H9 (cell line): ENCODE results near the gene LSS. TPM values are rescaled to one million over a fixed set of nuclear protein-coding genes. Genes with fewer than 3 reads are reported as not detected.

ENCODE experiments used
- DNase-seq: peaks from one replicate; pipeline ENCODE4 v3.0.0-alpha.2; 2017
- H2AFZ ChIP-seq: one replicate; pipeline ENCODE4 v1.6.1; 2013; ENCODE audit warnings: mild to moderate bottlenecking, low read length, control low read depth, moderate library complexity
- H2AK5ac ChIP-seq: 2 replicates; pipeline ENCODE4 v1.6.1; 2013; ENCODE audit warnings: low read length, control low read depth, mixed read lengths; ENCODE audit not compliant: insufficient read length
- H2BK120ac ChIP-seq: one replicate; pipeline ENCODE4 v1.6.1; 2013; ENCODE audit warnings: low read depth, mild to moderate bottlenecking, low read length, control low read depth, inconsistent platforms; ENCODE audit not compliant: poor library complexity, severe bottlenecking
- H2BK12ac ChIP-seq: 2 replicates; pipeline ENCODE4 v1.6.1; 2013; ENCODE audit warnings: low read length, control low read depth, mixed read lengths, low read depth; ENCODE audit not compliant: insufficient read length
- H2BK15ac ChIP-seq: 2 replicates; pipeline ENCODE4 v1.6.1; 2013; ENCODE audit warnings: low read depth, low read length, control low read depth
- H2BK20ac ChIP-seq: one replicate; pipeline ENCODE4 v1.6.1; 2013; ENCODE audit warnings: low read depth, mild to moderate bottlenecking, low read length, control low read depth, inconsistent platforms; ENCODE audit not compliant: poor library complexity, severe bottlenecking
- H2BK5ac ChIP-seq: 2 replicates; pipeline ENCODE4 v1.6.1; 2013; ENCODE audit warnings: low read length, control low read depth, mixed read lengths; ENCODE audit not compliant: insufficient read length
- H3K14ac ChIP-seq: 2 replicates; pipeline ENCODE4 v1.6.1; 2013; ENCODE audit warnings: low read length, control low read depth; ENCODE audit not compliant: insufficient read depth
- H3K18ac ChIP-seq: 2 replicates; pipeline ENCODE4 v1.6.1; 2013; ENCODE audit warnings: low read depth, mild to moderate bottlenecking, mixed read lengths, low read length, control low read depth; ENCODE audit not compliant: insufficient read length
- H3K23ac ChIP-seq: 2 replicates; pipeline ENCODE4 v1.6.1; 2013; ENCODE audit warnings: low read length, control low read depth, mixed read lengths, low read depth; ENCODE audit not compliant: insufficient read length
- H3K23me2 ChIP-seq: 2 replicates; pipeline ENCODE4 v1.6.1; 2013; ENCODE audit warnings: low read depth, mild to moderate bottlenecking, mixed read lengths, low read length, control low read depth; ENCODE audit not compliant: insufficient read length, poor library complexity, severe bottlenecking
- H3K27ac ChIP-seq: 2 replicates; pipeline ENCODE4 v1.5.1; 2013; ENCODE audit warnings: low read length, control low read depth, mixed read lengths, low read depth; ENCODE audit not compliant: insufficient read length
- H3K27me3 ChIP-seq: 2 replicates; pipeline ENCODE4 v1.6.1; 2013; ENCODE audit warnings: low read length, control low read depth, inconsistent platforms; ENCODE audit not compliant: insufficient read depth
- H3K4ac ChIP-seq: 2 replicates; pipeline ENCODE4 v1.6.1; 2013; ENCODE audit warnings: low read depth, mild to moderate bottlenecking, control low read depth, inconsistent platforms, low read length, moderate library complexity
- H3K4me1 ChIP-seq: 2 replicates; pipeline ENCODE4 v1.6.1; 2013; ENCODE audit warnings: low read length, control low read depth, inconsistent platforms; ENCODE audit not compliant: insufficient read depth
- H3K4me2 ChIP-seq: 2 replicates; pipeline ENCODE4 v1.6.1; 2013; ENCODE audit warnings: low read length, control low read depth, mixed read lengths; ENCODE audit not compliant: insufficient read length, insufficient read depth
- H3K56ac ChIP-seq: 2 replicates; pipeline ENCODE4 v1.6.1; 2013; ENCODE audit warnings: low read depth, mild to moderate bottlenecking, mixed read lengths, low read length, control low read depth; ENCODE audit not compliant: insufficient read length
- H3K79me1 ChIP-seq: 2 replicates; pipeline ENCODE4 v1.6.1; 2013; ENCODE audit warnings: low read depth, mild to moderate bottlenecking, moderate library complexity, low read length, control low read depth, inconsistent platforms; ENCODE audit not compliant: insufficient read depth, poor library complexity, severe bottlenecking
- H3K79me2 ChIP-seq: 2 replicates; pipeline ENCODE4 v1.6.1; 2013; ENCODE audit warnings: low read length, control low read depth, inconsistent platforms; ENCODE audit not compliant: insufficient read depth
- H3K9ac ChIP-seq: 2 replicates; pipeline ENCODE4 v1.6.1; 2013; ENCODE audit warnings: low read length, control low read depth, mixed read lengths; ENCODE audit not compliant: insufficient read length; ENCODE audit errors: extremely low read depth
- H3K9me3 ChIP-seq: one replicate; pipeline ENCODE4 v1.6.1; 2013; ENCODE audit warnings: low read depth, low read length, inconsistent platforms; ENCODE audit not compliant: control insufficient read depth
- H3T11ph ChIP-seq: one replicate; pipeline ENCODE4 v1.6.1; 2013; ENCODE audit warnings: mild to moderate bottlenecking, low read length, control low read depth, inconsistent platforms
- H4K20me1 ChIP-seq: one replicate; pipeline ENCODE4 v1.6.1; 2013; ENCODE audit not compliant: control insufficient read depth, insufficient read length, insufficient read depth
- H4K5ac ChIP-seq: 2 replicates; pipeline ENCODE4 v1.6.1; 2013; ENCODE audit warnings: low read depth, mild to moderate bottlenecking, mixed read lengths, low read length, control low read depth; ENCODE audit not compliant: insufficient read length
- H4K8ac ChIP-seq: replicated peaks from 2 replicates; pipeline ENCODE4 v1.6.1; 2013; ENCODE audit warnings: low read length, control low read depth, mixed read lengths, low read depth; ENCODE audit not compliant: insufficient read length
- H4K91ac ChIP-seq: 2 replicates; pipeline ENCODE4 v1.6.1; 2013; ENCODE audit warnings: low read depth, mild to moderate bottlenecking, moderate library complexity, mixed read lengths, low read length, control low read depth; ENCODE audit not compliant: insufficient read length
- H3K27ac Mint-ChIP-seq, 3 experiments: 2 replicates in 2 of 3; 3 replicates in 1 of 3; pipeline ENCODE4 v1.8.0; 2020 to 2021; ENCODE audit warnings: mixed read lengths in 3 of 3, mild to moderate bottlenecking in 1 of 3, moderate library complexity in 1 of 3
- H3K27me3 Mint-ChIP-seq: 2 replicates; pipeline ENCODE4 v1.8.0; 2021; ENCODE audit warnings: low read depth, mild to moderate bottlenecking, moderate library complexity, mixed read lengths
- H3K36me3 Mint-ChIP-seq, 3 experiments: 2 replicates in 2 of 3; 3 replicates in 1 of 3; pipeline ENCODE4 v1.8.0; 2020 to 2021; ENCODE audit warnings: low read depth in 3 of 3, mixed read lengths in 3 of 3; ENCODE audit not compliant: insufficient read depth in 1 of 3
- H3K4me1 Mint-ChIP-seq, 2 experiments: 2 replicates each; pipeline ENCODE4 v1.8.0; 2020; ENCODE audit warnings: mixed read lengths in 2 of 2
- H3K4me3 Mint-ChIP-seq, 2 experiments: 2 replicates in 1 of 2; 3 replicates in 1 of 2; pipeline ENCODE4 v1.8.0; 2020 to 2021; ENCODE audit warnings: mild to moderate bottlenecking in 2 of 2, mixed read lengths in 2 of 2, moderate library complexity in 1 of 2
- H3K9me3 Mint-ChIP-seq, 2 experiments: 2 replicates in 1 of 2; 3 replicates in 1 of 2; pipeline ENCODE4 v1.8.0; 2020; ENCODE audit warnings: mild to moderate bottlenecking in 2 of 2, mixed read lengths in 2 of 2, moderate library complexity in 1 of 2
- CTCF ChIP-seq: fragments of 200-600 bp; sonication (generic); conservative IDR thresholded peaks from 3 replicates; pipeline ENCODE4 v1.8.0; 2021; ENCODE audit warnings: antibody characterized with exemption, mild to moderate bottlenecking
- WGBS: extraction: QIAGEN DNeasy Blood & Tissue Kit; methylation state at CpG from one replicate; pipeline ENCODE4 v1.1.7; 2013; ENCODE audit warnings: missing lambda C conversion rate, low lambda C conversion rate, mixed read lengths; ENCODE audit not compliant: insufficient read length; ENCODE audit errors: extremely low coverage; 5-methylcytosine and 5-hydroxymethylcytosine counted together
- total RNA-seq: library from RNA; stranded (reverse); gene quantifications from 2 replicates; pipeline ENCODE4 v1.2.1, GENCODE V29; 2021

LSS gene
- total RNA-seq, 1 experiment from 2014 or later: 69.2 TPM

GRCh38 chr21:46229133-46229922, 754 bp upstream of the LSS start:
- TF ChIP-seq CTCF: peak; percentile 58; the same call in 2 of the 3 replicates
- peaks cover 50 to 57% of the 10 kb centered on the region in 2 experiments for H3K9me3 Mint-ChIP-seq
- no peak overlapping the region for H4K8ac ChIP-seq
- peak overlapping the region; percentile 94 for H3K14ac ChIP-seq
- H4K5ac ChIP-seq: no peak overlapping the region
- DNase-seq: no peak
- no peak overlapping the region for H2BK120ac ChIP-seq
- H2BK12ac ChIP-seq: no peak overlapping the region
- WGBS: no CpG with 5 or more reads among the region's 72 CpGs
- H3K79me2 ChIP-seq: peaks cover 17% of the 10 kb centered on the region
- H3K9ac ChIP-seq: peak overlapping the region; percentile 64
- no peak overlapping the region for H3T11ph ChIP-seq
- no peak overlapping the region for H2BK20ac ChIP-seq
- no peak overlapping the region for H3K4ac ChIP-seq
- H3K27ac ChIP-seq: no peak overlapping the region
- no peak overlapping the region for H2BK15ac ChIP-seq
- peak overlapping the region; percentile 86 to 100 (median 99) for H3K27ac Mint-ChIP-seq
- peak overlapping the region; percentile 51 for H3K4me2 ChIP-seq
- H3K27me3 Mint-ChIP-seq: peaks cover 12% of the 10 kb centered on the region
- H3K23me2 ChIP-seq: no peaks in the 10 kb centered on the region
- H4K91ac ChIP-seq: no peak overlapping the region
- H3K4me1 Mint-ChIP-seq: peaks cover 20 to 23% of the 10 kb centered on the region in 2 experiments
- peaks cover 3% of the 10 kb centered on the region for H4K20me1 ChIP-seq
- peak overlapping the region; percentile 87 to 93 for H3K4me3 Mint-ChIP-seq
- no peak overlapping the region for H2BK5ac ChIP-seq
- H3K36me3 Mint-ChIP-seq: peaks cover 67 to 79% (median 79%) of the 10 kb centered on the region in 3 experiments
- no peak overlapping the region for H3K23ac ChIP-seq
- no peaks in the 10 kb centered on the region for H3K4me1 ChIP-seq
- peaks cover 7% of the 10 kb centered on the region for H3K79me1 ChIP-seq
- no peaks in the 10 kb centered on the region for H3K27me3 ChIP-seq
- peak overlapping the region; percentile 84 for H3K18ac ChIP-seq
- H3K56ac ChIP-seq: no peak overlapping the region
- peaks cover 7% of the 10 kb centered on the region for H3K9me3 ChIP-seq
- H2AFZ ChIP-seq: no peak overlapping the region
- H2AK5ac ChIP-seq: no peak overlapping the region
